NCI-H226 (cell line): ENCODE results near the gene ARL9.

Experiments used
- DNase-seq: peaks from one replicate; pipeline ENCODE4 v3.0.0-alpha.2; 2015

ARL9 gene

DNA sequence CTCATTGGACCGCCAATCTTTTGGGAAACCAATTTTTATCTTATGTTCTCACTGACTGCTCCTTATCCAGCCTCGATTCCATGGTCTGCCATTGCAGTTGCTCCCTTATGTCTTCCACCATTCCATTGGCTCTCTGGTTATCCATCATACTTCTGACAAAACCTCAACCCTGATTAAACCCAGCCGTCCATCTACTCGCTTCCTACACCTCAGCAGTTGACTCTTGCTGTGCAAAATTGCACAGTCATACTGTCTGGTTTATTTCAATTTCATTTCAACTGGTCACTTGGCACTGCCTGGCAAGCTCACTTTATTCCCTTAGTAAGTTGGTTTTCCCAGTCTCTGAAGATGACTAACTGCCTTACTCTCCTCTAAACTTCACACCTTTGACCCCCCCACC lies 26.2 kb downstream of the ARL9 start:
- DNase-seq, result peak; percentile 12

DNA sequence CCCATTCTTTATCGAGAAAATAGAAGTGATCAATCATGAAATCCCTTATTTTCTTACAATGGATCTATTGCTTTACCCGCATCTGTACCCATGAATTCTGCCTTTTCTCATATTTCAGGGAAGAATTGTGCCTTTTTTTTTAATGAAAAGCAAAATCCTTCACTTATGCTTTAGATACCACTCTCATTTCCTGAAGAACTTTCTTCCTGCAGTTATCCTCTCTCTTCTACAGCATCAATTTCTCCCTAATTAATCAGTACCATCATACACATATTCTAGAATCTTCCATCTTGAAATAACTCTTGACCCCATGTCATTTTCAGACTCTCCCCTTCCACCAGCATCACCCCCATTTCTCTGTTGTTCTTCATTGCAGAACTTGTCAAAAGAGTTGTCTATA lies 26.6 kb downstream of the ARL9 start:
- no peak for DNase-seq

DNA sequence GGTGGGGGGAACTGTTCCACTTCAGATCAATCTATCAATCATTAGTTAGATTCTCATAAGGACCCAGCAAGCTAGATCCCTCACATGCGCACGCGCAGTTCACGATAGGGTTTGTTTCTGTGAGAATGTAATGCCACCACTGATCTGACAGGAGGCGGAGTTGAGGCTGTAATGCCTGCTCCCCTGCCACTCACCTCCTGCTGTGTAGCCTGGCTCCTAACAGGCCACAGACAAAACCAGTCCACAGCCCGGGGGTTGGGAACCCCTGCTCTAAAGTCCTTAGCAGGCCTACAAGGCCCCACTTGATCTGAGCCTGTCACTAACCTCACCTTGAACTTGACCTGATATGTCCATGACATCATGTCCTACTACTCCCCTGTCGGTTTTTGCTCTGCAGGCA lies 30.3 kb downstream of the ARL9 start:
- no peak for DNase-seq

DNA sequence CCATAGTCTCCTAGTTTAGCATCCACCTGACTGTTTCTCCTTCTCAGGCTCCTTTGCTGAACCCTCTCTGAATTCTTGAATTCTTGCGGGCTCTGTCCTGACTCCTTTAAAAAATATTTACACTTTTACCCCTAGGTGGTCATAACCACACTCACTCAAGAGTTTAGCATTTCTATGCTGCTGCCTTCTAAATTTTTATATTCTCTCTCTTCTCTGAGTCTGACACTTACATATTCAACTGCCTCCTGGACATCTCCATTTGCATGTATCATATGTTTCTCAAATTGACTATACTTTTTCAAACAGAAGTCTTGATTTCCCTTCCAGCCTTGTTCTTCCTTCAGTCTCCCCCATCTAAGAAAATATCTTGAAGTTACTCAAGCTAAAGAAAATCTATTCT lies 31.6 kb downstream of the ARL9 start:
- DNase-seq, result no peak

DNA sequence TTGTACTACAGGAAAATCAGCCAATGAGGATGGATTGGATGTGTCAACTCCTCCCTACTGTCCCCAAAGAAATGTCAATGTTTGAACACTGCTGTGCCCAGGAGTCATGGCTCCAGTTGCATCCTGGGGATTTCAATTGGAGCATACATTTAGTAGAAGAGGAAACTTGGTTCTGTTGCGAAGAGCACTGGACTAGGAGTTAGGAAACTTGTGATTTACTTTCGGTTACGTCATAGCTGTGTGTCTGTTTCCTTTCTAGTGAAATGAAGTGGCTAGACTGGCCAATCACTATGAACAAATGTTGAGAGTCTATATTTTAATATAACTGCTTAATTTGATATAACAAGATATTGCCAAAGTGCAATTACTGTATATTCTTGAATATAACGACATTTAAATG lies 35.2 kb downstream of the ARL9 start:
- no peak for DNase-seq

DNA sequence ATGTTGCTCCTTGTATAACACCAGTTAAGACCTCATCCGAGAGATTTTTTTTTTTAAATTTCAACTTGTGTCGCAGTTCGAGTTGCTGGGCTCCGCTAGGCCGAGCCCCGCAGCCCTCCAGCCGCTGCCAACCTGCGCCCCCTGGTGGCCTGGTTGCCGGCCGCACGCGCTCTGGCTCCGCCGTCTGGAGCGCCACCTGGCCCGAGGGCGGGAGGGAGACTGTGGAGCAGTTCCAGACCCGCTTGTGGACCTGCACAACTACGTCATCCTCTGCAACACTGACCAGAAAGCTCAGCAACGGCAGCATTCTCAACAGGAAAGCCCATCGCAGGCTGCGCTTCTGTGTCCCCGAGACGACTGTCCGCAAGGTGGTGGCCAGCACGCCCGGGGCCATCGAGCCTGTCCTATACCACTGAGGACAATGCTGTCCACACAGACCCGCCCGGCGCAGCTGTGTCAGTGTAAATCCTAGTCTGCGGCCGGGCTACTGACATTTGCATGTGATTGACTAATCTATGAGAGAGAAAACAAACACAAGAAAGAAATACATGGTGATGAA lies 39.1 kb downstream of the ARL9 start:
- DNase-seq, result peak; percentile 70

DNA sequence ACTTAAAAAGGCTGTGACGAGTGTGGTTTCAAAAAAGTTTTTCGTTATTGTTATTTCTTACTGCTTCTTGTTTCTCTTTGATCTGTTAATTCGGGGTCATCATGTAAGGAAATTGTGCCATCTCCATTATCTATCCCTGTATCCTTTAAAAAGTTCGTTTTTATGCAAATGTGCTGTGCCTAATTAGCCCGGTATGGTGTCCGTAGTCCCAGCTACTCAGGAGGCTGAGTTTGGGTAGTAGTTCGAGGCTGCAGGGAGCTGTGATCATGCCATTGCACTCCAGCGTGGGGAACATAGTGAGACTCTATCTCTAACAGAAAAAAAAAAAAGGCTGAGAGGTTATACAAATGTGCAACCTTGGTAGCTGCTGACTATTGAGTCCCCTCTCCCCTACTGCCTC lies 45.1 kb downstream of the ARL9 start:
- DNase-seq, result no peak

DNA sequence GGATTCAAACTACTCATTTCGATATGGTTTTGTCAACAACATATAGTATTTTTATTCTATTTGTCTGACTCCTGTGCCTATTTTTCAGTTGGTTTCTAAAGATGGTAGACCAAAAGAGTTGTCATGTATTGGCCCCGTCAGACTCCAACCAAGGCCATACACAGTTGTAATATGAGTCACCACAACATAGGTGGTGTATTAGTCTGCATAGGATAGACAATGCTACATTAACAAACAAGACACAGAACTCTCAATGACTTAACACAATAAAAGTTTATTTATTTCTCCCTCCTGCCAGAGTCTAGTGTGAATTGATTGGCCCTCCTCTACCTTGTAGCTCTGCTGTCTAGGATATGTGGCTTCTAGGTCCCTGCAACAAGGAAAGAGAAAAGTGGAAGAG lies 45.9 kb downstream of the ARL9 start:
- no peak for DNase-seq

DNA sequence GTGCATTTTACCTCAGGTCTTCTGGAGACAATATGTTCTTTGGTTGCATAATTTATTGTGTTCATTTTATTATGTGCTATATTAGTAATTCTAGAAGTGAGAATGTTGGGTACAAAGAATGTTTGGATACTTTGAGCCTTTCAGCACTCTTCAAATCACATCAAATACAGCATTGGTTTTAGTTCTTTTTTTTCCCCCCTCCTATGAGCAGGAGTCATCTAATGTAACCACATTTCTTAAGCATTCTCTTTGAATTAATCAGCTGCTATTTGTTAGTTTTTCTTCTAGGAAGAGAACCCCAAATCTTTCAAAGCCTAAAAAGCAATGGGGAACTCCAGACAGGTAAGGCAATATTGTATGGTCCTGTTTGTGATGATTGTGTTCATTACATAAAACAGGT lies 46.7 kb downstream of the ARL9 start:
- DNase-seq, result no peak

DNA sequence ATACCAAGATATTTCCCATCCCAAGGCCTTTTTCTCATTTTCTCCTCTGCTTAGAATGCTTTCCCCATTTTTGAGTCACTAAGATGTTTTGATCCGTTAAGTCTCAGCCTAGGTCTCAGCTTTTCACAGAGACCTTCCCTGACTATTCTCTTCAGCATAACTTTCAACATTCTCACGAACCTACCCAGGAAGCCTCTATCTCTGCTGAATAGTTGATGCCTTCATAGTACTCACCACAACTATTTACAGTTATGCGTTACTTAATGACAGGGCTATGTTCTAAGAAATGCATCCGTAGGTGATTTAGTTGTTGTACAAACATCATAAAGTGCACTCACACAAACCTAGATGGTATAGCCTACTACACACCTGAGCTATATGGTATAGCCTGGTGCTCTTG lies 64.5 kb downstream of the ARL9 start:
- DNase-seq, result peak; percentile 60
